Activated naive CD4-positive, alpha-beta T cell treated with Interleukin-2 at 50 U/mL for 16 hours (primary cell): ENCODE measurements around the gene VWA2.

Source experiments
- DNase-seq: peaks from one replicate; pipeline ENCODE4 v3.0.0-alpha.2; 2020

VWA2 gene

DNA sequence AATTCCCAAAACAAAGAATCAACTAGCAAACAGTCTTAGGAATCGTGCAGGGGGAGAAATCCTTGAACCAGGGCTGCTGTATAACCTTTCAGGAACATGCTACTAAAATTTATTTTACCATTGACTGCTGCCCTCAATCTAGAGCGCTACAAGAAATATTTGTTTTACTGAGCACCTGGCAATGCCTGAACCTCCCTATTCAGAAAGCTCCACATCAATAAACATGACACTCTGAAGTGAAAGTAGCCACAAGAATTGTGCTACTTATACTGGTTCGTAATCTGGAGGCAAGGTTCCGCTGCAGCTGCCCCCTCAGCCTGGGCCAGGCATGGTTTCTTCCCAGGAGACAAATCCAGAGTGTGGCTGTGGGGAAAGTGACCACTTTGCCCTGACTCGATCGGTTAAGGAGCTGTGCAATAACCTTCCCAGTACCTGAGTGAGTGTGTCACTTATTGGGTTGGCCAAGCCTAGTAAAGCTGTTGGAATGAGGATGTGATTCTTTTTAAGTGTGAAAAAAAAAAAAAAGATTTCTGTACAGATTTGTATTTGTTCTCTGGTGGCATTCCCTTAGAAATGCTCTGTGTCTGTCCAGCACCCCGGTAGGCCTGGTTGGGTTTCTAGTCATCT, 7.7 kb downstream of the VWA2 start:
- DNase-seq: no peak

DNA sequence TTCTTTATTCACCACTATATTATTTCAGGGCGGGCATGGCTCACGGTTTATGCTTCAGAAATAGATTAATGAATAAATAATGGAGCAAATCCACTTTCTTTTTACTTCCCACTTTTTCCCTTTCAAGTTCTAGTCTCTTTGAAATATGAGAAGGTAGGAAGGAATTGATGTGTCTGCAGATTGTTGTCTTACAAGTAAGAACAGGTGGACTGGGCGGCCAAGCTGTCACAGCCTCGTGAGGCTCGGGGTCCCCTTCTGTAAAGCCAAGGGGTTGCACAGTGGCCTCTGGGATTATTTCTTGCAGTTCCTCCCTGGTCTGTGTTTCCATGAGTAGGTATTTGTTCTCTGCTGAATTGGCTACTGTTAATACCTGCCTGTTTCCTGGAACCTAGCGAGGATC, 11.2 kb downstream of the VWA2 start:
- no peak for DNase-seq

DNA sequence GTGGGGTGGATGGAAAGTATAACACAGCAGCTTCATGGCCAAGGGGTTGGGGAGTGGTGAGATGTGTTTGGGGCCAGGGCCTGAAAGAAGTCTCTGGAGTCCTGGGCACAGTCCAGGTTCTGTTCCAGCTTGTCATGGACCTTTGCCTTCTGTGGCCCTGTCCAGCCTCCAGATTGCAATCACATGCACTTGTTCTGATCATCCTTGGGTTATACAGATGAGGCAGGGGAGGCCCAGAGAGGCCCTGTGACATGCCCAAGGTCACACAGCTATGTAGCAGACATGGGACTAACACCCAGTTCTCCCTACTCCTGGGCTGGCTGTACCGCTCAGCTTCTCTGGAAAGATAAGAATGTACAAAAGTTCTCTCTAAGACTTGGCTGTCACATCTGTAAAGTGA, 11.7 kb downstream of the VWA2 start:
- no peak for DNase-seq

DNA sequence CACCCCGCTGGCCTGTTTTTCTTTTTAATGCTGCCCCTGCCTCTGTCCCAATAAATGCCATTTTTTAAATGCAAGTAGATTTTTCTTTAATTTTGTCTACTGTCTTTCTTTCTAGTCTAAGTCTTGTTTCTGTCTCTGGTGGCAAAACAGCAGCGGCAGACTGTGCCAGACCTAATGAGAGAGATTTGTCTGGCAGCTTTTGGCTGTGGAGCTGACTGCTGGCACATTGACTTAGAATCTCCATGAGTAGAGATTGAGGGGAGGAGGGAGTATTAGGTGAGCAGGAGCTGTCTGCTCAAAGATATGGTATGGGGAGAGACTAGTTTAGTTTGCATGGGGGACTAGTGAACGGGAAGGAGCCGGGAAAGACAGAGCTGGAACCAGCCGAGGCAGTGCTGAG, 13.0 kb downstream of the VWA2 start:
- DNase-seq: no peak

DNA sequence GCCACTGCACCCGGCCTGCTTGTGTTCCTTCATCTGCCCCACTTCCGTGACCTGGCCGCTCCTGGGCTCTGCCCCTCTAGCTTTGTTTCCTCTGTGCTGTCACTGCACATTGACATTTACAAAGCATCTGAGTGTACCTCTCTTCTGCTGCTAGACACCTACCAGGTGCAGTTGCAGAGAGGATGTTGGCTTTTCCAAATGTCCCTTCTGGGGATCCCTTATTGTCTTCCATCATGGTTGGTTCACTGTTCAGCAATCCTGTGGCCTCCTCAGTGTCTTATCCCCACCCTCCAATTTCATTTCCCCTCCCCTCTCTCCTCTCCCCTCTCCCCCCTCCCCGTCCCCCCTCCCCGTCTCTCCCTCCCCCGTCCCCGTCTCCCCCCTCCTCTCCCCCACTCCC, 13.8 kb downstream of the VWA2 start:
- no peak for DNase-seq

DNA sequence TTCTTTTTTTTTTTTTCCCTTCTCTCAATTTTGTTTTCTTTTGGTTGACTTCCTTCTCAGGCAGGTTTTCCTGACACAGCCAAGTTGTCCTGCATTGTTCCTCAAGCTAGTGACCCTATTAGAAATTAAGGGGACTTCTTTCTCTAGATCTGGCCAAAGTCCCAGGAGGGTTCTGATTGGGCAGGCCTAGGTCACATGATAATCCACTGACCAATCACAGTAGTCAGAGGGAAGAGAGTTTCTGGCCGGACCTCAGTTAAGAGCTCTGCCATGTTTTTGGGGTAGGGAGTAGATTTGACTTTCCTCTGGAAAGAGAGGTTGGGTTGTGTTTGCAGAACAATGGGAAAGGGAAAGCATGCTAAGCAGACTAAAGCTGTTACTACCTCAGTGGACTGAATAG, 16.2 kb downstream of the VWA2 start:
- no peak for DNase-seq

DNA sequence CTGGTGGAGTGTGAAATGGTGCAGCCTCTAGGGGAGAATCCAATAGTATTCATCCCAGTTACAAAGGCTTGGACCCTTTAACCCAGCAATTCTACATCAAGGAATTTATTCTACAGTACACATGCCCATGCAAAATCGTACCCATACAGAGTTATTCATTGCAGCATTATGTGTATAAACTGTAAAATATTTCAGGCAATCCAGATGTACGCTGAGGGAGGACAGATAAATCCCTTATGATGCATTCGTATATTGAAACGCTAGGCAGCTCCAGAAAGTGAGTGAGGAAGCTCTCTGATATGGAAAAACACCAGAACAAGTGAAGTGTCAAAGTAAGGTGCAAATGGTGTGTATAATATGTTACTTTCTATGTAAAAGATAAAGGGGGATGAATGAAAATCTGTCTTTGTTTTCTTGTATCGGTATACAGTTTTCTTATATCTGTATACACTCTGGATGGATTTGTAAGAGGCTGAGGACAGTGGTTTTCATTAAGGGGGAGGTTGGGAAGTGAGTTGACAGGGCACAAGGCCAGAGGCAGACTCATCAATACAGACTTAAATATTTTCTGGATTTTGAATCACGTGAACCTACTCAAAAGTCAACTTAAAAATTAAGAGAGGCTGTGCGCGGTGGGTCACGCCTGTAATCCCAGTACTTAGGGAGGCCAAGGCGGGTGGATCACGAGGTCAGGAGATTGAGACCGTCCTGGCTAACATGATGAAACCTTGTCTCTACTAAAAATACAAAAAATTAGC, 17.1 kb downstream of the VWA2 start:
- DNase-seq: no peak

DNA sequence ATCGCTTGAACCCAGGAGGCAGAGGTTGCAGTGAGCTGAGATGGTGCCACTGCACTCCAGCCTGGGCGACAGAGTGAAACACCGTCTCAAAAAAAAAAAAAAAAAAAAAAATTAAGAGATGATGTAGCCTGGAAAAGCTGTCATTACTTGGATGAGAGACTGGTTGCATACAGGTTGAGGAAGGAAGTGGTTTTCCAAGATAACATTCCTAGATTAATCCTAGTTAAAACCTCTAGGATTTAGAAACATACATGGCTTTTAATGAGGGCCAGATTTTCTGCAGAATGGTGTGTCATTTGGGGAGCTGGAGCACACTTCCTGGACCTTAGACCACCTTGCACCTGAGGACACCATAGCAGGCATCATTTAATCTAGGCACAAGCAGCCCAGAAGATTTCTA, 17.8 kb downstream of the VWA2 start:
- DNase-seq: no peak

DNA sequence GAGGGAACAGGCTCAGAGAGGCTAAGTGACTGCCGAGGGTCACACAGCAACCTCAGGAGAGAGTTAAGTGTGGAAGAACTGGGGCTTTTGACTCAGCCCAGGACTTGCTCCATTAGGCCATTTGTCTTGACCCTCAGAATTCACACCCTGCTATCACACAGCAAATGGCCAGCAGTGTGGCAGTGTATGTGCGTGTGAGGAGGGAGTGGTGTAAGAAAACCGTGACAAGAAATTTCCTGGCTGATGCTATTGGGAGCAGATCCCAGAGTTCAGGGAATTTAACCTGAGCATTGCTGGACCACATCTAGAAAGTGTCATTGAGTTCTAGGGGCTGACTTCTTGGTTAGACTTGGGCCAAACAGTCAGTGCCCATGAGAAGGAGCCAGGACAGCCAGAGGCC, 18.4 kb downstream of the VWA2 start:
- no peak for DNase-seq

DNA sequence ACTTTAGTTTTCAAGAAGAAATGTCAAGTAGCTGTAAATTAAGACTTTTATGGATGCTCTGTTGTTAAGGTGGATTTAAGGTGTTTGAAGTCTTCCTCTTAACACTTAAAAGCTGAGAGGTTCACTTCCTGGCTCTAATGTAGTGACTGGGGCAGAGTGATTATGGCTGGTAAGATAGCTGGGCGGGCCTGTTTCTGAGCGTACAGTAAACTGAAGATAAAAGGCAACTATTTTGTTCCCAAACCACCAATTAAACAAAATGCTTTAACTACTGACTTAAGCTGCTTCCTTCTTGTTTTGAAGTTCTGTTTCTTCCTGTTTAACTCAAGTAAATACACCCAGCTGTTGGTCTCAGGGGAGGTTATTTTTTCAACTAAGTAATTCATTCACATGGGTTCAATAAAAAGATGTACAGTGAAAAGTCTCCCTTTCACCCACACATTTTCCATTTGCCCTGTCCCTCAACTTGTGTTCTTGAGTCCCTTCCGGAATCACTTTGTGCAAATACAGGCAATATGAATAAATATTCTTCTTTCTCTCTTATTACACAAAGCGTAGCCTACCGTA, 19.3 kb downstream of the VWA2 start:
- DNase-seq: no peak

DNA sequence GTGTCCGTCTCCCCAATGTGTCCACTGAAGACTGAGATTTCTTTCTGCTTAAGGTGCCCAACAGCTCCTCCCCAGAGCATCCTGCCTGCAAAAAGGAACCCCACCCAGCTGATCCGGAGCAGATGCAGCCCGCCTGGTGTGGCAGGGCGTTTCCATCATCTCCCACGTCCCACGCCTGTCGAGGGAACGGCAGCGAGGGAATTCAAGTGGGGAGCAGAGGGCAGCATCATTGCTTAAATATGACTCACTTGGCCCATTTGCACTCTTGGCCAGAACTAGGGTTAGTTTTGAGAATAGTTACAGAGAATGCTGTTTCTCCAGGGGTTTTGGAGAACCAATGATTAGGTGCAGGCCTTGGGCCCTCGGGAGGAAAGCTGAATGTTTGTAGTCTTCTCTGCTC, 20.8 kb downstream of the VWA2 start:
- DNase-seq: no peak

DNA sequence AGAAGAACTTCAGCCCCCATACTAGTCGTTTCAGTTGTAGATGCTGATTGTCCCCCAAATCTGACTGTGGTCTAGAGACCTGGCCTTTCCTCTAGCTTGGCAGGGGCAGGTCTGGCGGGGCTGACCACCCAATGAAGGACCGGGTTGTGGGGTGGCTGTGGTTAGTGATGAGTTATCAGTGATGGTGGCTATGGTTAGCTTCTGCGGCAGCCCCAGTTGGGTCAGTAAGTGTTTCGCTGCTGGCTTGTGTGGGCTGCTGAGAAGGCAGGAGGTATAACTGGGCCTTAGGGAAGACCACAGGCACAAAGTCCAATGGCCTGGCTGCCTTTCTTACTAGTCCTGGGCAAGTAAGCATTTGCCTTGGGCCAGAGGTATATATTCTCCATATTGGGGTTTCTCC, 21.3 kb downstream of the VWA2 start:
- no peak for DNase-seq

DNA sequence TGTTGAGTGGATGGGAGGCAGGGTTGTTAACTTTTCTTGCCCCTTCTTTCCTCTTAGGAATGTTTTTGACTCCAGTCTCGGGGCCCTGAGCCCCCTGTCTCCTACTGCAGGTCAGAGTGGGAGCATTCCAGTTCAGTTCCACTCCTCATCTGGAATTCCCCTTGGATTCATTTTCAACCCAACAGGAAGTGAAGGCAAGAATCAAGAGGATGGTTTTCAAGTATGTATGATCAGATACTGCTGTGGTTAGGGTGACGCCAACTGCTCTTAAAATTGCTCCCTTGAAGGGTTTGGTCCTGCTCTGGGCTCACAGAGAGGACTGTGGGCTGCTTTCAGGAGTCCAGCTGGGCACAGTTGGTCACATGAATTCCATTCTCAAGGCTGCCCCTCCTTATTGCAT, 22.0 kb downstream of the VWA2 start:
- no peak for DNase-seq

DNA sequence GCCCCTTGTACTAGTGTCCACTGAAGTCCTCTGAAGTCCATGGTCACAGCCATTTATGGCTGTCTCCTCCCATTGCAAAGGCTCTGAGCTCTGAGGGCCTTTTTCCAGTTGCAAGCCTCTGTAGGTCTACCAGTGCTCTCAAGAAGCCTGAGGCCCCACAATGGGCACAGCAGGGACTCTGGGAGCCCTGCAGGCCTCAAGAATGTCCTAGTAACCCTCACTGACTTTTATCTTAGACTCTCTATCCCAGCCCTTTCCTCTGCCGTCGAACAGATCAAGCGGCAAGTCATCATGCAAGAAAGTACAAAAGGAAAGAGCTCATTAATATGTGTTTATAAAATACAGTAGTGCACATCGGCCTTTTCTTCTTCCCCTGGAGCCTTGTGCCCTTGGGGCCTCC, 23.4 kb downstream of the VWA2 start:
- DNase-seq: no peak

DNA sequence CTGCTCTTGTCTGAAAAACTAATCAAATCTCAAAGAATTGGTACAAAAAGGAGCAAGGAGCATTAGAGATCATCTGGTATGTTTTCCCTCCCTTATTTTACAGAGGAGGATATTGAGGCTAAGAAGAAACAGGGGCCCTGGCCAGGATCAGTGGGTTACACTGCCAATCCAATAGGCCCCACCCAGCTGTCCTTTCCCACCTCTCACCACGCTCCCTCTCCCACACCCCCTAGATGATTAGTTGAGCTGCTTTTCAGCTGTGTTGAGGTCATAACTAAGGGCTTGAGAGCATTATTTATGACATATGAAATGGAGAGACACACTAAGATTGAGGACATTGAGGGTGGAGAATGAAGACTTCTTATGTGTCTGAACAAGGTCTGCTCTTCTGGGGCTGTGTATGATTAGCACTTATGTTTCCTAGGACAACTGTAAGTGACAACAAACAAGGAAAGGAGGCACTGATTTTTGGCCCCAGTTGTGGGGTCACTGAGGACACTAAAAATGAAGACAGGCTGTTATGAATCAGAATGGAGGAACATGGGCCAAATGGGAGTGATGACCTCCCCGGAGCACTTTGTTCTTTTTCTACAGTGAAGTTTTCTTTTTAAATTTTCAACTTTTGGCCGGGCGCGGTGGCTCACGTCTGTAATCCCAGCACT, 26.5 kb downstream of the VWA2 start:
- no peak for DNase-seq

DNA sequence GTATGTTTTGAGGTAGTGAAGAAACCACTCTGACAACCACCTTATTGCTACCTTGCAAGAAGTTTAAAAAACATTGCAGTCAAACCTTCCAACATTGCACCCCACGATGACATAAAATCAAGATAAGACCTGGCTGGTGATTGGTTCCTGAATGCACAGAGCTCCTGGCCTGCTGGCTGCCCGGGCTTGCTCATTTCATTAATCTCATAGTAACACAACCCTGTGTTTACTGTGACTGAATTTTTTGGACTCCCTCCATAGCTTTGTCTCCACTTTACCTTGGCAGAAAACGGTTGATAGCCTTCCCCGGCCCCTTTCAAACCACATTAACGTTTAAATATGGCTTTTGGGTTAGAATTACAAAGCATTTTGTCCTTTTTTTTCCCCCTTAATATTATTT, 27.5 kb downstream of the VWA2 start:
- no peak for DNase-seq

DNA sequence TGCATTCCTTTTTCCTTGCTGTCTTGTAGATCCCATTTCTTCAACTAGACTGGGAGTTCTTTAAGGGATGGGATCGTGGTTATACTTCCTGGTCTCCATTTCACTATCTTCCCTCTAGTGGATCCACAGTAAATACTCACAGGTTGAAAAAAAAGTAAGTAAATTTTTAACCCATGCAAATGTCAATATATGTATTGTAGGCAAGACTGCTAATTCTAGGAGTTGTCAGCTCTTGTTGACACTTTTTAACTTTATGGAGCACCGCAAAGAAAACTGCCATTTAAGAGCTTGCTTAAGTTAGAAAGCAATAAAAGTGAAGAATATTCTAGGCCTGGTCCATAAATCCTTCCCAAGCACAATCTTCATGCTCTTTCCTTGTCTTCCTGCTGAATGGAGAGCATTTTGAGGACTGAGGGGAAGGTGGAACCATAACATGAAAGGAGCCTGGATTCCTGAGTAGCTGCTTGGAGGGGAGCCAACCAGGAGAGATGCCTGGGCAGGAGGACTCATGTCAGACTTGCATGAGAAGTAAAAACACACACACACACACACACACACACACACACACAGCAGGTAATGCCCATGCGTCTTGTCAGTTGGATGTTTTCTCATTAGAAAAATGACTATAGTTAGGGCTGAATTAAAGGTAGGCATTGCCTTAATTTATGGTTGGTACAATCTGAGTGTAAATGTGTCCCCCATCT, 32.2 kb downstream of the VWA2 start:
- no peak for DNase-seq

DNA sequence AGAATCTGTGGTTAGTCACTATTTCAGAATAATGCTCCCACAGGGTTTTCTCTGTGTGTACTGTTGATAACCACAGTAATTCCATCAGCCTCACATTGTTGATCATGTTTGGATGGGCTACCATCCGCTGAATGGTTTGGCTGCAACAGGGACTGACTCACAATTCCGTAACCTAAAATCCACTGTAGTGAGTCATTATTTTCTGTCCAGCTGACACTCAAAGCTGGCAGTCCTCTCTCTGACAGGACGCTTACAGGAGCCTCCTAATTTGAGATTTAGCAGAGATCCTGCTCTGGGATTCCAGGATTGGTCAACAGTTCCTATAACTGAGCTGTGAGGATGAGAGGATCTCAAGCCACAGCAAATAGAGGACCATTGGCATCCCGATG, 32.7 kb downstream of the VWA2 start:
- no peak for DNase-seq

DNA sequence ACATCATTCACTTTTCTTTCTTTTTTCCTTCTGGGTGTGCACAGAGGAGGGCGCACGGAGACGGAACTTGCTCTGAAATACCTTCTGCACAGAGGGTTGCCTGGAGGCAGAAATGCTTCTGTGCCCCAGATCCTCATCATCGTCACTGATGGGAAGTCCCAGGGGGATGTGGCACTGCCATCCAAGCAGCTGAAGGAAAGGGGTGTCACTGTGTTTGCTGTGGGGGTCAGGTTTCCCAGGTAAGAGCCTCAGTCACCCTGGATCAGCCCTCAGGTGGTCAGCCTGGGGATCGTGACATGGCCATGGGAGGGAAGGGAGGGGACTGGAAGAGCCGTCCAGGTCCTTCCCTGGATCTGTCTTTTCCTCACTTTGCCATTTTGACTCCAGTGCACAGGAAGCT, 33.6 kb downstream of the VWA2 start:
- no peak for DNase-seq

DNA sequence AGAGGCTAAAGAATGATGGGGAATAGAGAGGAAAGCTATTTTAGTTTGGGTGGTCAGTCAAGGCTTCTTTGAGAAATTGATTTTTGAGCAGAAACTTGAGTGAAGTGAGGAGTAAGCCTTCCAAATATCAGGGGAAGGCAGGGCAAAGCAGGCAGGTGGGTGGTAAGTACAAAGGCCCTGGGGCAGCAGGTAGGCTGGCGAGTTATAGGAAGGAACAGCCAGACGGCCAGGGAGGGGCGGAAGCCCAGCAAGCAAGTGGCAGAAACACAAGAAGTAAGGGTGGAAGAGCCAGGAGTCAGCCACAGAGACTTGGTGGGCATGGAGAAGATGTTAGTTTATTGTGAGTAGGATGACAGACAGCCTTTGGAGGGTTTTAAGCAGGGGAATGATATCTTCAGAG, 34.9 kb downstream of the VWA2 start:
- DNase-seq: no peak

DNA sequence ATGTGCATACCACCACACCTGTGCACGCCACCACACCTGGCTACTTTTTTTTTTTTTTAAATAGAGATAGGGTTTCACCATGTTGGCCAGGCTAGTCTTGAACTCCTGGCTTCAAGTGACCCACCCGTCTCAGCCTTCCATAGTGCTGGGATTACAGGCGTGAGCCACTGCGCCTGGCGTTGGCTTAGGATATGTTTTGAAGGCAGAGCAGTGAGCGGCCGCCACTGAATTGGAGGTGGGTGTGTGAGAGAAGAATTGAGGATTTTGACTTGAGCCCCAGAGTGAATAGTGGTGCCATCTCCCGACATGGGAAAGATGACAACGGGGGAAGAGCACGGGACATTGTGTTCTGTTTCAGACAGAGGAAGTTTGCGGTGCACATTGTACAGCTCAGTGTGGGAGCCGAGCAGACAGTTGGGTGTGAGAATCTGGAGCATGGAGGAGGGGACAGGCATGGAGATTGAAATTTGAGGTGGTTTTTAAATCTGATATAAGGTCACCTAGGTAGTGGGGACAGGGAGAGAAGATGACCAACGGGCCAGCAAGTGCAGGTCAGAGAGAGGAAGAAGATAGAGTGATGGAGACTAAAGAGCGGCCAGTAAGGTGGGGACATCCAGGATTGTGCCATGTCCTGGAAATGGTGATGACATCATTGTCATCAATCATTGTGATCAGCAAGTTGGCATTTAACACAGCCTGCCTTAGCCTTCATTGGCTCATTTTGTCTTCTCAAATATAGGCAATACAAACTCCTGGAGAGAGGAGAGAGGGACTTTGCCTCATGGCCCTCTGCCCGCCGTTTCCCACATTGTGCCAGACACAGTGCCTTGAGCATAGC, 35.8 kb downstream of the VWA2 start:
- DNase-seq: no peak

DNA sequence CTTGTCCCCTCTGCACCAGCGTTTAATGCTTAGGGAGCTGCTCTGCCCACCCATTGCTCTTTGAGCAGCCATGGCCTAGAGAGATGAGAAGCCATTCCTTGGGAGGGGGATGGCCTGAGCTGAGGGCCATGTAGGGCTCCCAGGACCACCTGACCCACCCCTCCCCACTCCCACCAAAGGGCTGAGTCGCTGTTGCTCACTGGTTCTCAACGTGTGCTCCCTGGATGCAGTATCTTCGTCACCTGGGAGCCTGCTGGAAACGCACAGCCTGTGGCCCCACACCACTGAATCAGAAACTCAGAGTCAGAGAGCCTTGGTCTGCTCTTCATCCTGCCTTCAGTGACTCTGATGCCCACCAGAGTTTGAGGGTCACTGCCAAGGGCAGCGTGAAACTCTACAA, 37.0 kb downstream of the VWA2 start:
- DNase-seq: no peak

DNA sequence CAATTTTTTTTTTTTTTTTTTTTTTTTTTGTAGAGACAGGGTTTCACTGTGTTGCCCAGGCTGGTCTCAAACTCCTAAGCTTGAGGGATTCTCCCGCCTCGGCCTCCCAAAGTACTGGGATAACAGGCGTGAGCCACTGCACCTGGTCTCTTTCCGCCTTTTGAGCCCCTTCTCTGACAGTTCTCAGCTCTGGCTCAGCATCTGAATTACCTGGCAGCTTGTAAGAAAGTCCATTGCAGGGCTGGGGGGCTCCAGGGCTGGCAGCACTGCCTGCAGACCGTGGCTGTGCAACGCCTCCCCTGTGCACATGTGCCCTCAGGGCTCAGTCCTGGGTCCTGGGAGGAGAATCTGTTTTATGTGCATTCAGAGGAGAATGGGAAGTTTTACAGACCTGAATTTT, 37.6 kb downstream of the VWA2 start:
- no peak for DNase-seq
